Measurements from ENCODE around the gene HEATR3.
A peak's percentile ranks its signal among the peaks of the same experiment; 100 is the strongest.
"Not testable (repeated sequence)": the region's sequence is repeated elsewhere in the genome, so short reads cannot be mapped to it uniquely, and the experiment has no call there.

The HEATR3 gene

GRCh38 chr16:50114357-50115129 is 48.8 kb downstream of the HEATR3 start:
- no peak for DNase-seq

DNA sequence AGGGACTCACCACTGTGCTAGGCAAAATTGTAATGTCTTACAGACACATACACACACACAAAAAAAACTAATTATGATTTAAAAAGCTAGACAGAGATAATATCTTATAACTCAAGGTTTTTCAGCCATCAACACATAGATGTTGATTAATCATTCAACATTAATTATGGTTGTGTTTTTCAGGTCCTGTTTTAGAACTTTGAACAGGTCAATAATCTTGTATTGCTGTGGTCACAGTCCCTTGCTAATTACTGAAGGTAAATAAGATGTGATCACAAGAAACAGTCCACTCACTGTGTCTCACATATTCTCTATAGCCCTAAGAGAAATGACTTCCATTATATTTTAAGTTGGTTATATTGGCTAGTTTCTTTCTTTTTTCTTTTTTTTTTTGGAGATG is 54.9 kb downstream of the HEATR3 start:
- no peak for DNase-seq

GRCh38 chr16:50121278-50121677 is 55.5 kb downstream of the HEATR3 start:
- DNase-seq = no peak

GRCh38 chr16:50121721-50122445 is 56.1 kb downstream of the HEATR3 start:
- DNase-seq = peak; percentile 7

- DNase-seq = no peak
Measured at GRCh38 chr16:50123417-50123816, 57.6 kb downstream of the HEATR3 start.

DNA sequence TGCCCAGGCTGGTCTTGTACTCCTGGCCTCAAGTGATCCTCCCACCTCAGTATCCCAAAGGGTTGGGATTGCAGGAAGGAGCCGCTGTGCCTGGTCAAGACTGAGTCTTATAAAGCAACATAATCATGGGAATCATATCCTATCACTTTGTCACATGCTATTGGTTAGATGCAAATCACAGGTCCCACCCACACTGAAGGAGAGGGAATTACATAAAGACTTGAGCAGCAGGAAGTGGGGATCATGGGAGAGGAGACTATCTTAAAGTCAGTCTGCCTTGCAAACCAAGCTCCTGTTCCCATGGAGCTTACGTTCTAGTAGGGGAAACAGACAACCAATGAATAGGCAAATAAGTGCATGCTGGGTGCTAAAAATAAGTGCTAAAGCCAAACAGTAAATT is 59.0 kb downstream of the HEATR3 start:
- DNase-seq = no peak

- no peak for DNase-seq
Measured at GRCh38 chr16:50126183-50126582, 60.4 kb downstream of the HEATR3 start.

- DNase-seq = not testable (repeated sequence)
Measured at GRCh38 chr16:50132571-50132970, 66.8 kb downstream of the HEATR3 start.

DNA sequence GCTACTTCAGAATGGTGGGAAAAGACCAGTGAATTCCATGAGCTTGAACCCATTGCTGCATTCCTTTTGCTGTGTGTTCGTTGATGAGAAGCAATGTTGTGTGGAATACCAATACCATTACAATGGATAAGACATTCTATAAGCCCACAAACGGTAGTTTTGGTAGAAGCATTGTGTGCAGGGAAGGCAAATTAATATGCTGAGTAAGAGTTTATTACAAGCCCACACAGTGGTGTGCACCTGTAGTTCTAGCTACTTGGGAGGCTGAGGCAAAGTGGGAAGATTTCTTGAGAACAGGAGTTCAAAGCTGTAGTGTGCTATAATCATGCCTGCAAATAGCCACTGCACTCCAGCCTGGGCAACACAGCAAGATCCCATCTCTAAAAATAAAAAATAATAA is 67.4 kb downstream of the HEATR3 start:
- no peak for DNase-seq

DNA sequence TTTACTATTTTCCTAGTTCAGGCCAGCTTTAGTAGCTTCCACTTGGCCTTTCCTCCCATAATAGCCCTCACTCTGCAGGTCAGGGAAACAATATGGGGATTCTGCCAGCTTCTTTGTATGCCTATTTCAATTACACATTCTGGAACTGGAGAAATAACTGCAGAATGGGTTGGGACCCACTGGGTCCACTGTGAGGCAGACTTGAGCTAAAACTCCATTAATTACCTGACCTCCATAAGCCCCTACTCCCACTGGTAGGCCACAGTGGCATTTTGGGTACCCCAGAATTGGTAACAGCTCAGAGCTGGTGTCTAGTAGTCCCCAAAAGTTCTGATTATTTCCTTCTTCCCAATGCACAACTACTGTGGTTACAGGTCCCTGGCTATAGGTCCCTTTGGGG is 70.6 kb downstream of the HEATR3 start:
- DNase-seq = no peak

- no peak for DNase-seq
Measured at GRCh38 chr16:50137268-50137667, 71.5 kb downstream of the HEATR3 start.

- no peak for DNase-seq
Measured at GRCh38 chr16:50139580-50139979, 73.8 kb downstream of the HEATR3 start.

DNA sequence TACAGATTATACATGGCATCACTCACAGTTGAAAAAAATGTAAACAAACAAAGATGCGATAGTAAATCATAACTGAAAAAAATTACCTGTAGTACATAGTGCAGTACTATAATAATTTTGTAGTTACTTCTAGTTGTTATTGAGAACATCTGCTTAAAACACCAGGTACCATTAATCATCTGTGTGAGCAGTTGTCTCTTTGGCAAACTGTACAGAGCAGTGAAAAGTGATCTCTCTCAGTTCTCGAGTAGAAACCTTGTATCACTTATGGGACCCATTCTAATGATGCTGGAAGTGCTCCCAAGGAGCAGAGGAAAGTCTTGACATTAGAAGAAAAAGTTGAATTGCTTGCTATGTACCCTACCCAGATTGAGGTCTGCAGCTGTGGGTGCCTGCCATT is 78.4 kb downstream of the HEATR3 start:
- DNase-seq = no peak

- no peak for DNase-seq
Measured at GRCh38 chr16:50146479-50147435, 81.0 kb downstream of the HEATR3 start.

DNA sequence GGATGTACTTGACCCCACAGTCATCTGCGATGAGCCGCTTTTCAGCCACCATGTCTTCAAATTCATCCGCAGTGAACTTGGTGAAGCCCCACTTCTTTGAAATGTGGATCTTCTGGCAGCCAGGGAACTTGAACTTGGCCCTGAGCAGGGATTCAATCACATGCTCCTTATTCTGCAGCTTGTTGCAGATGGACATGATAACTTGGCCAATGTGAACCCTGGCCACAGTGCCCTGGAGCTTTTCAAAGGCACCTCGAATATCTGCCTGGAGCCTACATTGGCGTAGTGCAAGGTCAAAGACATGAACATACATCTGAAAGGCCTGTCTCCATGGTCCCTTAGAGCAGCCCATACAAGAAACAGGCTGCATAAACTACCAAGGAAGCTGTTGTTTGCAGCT is 85.6 kb downstream of the HEATR3 start:
- no peak for DNase-seq

DNA sequence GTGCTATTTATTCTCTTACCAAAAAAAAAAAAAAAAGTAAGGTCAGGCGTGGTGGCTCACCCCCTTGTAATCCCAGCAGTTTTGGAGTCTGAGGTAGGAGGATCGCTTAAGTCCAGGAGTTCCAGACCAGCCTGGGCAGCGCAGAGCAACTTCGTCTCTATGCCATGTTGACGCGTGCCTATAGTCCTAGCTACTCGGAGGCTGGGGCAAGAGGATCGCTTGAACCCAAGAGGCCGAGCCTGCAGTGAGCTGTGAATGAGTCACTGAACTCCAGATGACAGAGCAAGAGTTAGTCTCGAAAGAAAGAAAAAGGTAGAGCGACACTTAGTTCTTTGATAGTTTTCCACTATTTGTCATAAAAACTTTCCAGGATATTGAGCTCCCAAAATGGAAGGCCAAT is 86.0 kb downstream of the HEATR3 start:
- peak in 1 of 2 donors; percentile 23 for DNase-seq

DNA sequence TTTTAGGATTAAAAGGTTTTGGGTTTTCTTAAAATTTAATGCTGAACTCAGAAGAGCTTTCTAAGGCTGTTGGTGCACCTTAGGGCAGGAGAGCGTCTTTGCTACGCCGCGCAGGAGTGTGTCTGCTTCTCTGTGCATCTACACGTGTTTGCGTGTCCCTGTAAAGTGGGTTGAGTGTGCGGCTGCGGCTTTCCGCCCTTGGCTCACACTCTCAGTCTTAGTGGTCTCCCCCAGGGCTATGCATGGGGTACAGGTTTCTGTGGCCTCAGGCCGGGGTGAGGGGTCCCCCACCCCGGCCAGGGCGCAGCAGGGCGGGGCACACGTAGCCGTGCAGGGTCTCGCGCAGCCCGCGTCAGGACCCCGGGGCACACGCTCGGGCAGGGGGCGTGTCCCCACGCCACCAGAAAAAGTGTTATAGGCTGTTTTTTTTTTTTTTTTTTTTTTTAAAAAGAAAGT is 86.6 kb downstream of the HEATR3 start:
- peak; percentile 61 to 63 for DNase-seq

DNA sequence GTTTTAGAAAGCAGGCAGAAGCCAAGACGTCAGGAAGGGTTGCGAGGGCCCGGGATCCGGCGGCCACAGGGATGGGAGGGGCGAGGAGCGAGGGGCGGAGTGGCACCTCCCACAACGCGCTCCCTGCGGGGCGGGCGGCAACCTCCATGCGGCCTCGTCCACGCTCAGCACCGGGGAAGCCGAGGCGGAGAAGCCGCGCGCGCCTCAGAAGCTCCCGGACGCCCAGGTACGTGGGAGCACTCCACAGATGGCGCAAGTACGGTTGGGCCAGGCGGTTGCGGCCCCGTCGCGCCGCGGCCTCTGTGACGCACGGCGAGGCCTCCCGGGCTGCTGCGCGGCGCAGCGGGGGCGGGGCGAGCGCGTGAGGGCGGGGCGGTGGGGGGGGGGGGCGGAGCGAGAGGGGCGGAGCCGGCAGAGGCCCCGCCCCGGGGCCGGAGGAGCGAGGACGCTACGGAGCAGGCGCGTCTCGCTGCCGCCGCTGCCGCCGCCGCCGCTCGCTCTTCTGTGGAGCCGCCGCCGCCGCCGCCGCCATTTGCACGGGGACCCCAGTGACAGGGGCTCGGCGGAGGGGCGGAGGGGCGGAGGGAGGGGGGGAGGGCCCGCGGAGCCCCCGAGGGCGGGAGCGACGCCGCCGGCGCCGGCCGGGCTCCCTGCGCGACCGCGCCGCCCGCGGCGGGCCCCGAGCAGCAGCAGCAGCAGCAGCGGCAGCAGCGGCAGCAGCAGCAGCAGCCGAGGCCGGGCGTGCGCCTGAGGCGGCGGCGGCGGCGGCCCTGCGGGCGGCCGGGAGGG is 87.2 kb downstream of the HEATR3 start, which contains the start of gene TENT4B:
Gene TENT4B, plus strand, starts transcription at position 500 of the 789 bp plus-strand sequence. CDS start 316 bp downstream, outside the sequence.
- DNase-seq = peak; percentile 79 to 81

- peak in 1 of 2 donors; percentile 21 for DNase-seq
Measured at GRCh38 chr16:50153596-50154419, 88.0 kb downstream of the HEATR3 start.

DNA sequence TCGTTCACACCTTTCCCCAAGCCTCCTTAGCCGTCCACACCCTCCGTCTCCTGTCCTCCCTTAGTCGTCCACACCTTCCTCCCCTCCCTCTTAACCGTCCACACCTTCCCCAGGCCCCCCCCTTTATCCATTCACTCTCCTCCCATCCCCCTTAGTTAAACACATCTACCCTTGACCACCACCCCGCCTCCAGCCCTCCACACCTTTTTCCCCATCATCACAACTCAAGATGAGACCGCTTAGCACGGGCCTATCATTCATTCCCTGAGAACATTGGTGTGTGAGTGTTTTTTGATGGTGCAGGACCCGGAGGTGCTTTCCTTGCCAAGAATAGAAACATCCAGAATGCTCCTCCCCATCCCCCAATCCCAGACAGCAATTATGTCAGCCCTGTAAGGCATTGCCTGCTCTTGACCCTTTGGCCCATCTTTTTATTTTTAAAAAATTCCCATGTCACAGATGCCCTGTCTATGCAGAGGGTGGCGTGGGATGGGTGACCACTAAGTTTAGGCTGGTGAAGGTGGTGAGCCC is 88.7 kb downstream of the HEATR3 start:
- no peak for DNase-seq

DNA sequence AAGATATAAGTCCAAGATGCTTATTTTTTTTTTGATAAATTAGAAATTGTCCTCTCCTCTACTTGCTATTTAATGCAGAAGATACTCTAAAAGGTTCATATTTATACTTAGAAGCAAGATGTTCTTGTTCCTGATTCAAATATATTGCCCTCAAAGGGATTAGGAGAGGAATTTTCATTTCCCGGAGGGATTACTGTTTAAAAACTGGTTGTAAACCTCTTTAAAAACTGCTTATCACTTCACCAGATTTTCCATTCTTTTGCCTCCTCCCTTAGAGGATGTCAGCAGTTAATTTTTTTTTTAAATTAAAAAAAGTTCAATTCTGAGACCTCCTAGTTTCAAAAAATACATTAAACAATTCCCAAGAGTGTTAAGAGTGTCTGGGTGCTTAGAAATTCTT is 90.2 kb downstream of the HEATR3 start:
- no peak for DNase-seq
